OCI-LY7 (cell line): ENCODE results near the gene ACSM3.

Experiments
- EZH2phosphoT487 ChIP-seq: fragments of 200-600 bp; sonication (generic); IDR thresholded peaks from 2 replicates; pipeline ENCODE4 v1.6.1; 2018; ENCODE audit warnings: low read depth, borderline replicate concordance, mild to moderate bottlenecking, mixed run types, antibody characterized with exemption, low read length, moderate library complexity, mixed read lengths
- TF ChIP-seq, protein P1 (sequence below): fragments of 200-600 bp; sonication (generic); conservative IDR thresholded peaks from 2 replicates; pipeline ENCODE4 v1.5.1; 2014; ENCODE audit warnings: mild to moderate bottlenecking, antibody characterized with exemption, low read length, moderate library complexity, mixed read lengths

DNA sequence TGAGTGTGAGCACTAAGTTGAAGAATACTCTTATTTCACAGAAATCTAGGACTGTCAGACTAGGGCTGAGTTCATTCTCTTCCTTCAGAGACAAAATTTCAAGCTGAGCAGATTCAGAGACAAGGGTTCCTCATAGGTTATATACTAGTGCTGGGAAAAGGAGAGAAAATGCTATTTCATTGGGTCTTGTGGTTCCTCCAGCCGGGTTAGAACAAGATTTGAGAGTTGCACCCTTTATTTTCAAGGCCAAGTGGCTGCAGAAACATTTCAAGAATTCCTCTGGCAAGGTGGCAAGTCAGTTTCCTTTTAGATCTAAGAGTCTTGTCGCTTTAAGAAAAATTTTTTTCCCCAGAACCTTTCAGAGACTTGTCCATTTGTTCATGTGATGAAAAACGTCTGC, 29.0 kb upstream of the ACSM3 start:
- TF ChIP-seq, protein P1, sequence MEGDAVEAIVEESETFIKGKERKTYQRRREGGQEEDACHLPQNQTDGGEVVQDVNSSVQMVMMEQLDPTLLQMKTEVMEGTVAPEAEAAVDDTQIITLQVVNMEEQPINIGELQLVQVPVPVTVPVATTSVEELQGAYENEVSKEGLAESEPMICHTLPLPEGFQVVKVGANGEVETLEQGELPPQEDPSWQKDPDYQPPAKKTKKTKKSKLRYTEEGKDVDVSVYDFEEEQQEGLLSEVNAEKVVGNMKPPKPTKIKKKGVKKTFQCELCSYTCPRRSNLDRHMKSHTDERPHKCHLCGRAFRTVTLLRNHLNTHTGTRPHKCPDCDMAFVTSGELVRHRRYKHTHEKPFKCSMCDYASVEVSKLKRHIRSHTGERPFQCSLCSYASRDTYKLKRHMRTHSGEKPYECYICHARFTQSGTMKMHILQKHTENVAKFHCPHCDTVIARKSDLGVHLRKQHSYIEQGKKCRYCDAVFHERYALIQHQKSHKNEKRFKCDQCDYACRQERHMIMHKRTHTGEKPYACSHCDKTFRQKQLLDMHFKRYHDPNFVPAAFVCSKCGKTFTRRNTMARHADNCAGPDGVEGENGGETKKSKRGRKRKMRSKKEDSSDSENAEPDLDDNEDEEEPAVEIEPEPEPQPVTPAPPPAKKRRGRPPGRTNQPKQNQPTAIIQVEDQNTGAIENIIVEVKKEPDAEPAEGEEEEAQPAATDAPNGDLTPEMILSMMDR = no peak
- no peak for TF ChIP-seq EZH2phosphoT487
